Midbrain (tissue), 1 donor: ENCODE results near the gene ELOF1.
"Not testable (repeated sequence)": the region's sequence is repeated elsewhere in the genome, so short reads cannot be mapped to it uniquely, and the experiment has no call there.

Experiments
- DNase-seq: peaks from one replicate; lab custom pipeline; 2025; lab: John Stamatoyannopoulos, UW

ELOF1 gene

GRCh38 chr19:11558881-11559828 is at the start of gene ELOF1:
Gene ELOF1 (minus strand): TSS chr19:11559230. CDS start chr19:11554347, 4,883 bp downstream.
- DNase-seq, result peak; percentile 98

- DNase-seq, result no peak
These were observed 47.5 kb upstream of the ELOF1 start for GRCh38 chr19:11606484-11606883.

GRCh38 chr19:11599704-11600103 is 40.7 kb upstream of the ELOF1 start:
- not testable (repeated sequence) for DNase-seq

GRCh38 chr19:11598746-11599145 is 39.7 kb upstream of the ELOF1 start:
- DNase-seq, result no peak

- no peak for DNase-seq
These were observed 39.1 kb upstream of the ELOF1 start for GRCh38 chr19:11598103-11598483.

GRCh38 chr19:11597202-11598102 is 38.4 kb upstream of the ELOF1 start, which contains the start of gene ZNF627:
Gene ZNF627 (plus strand): TSS chr19:11597483. CDS start chr19:11597628, 145 bp downstream.
- DNase-seq, result peak; percentile 97

DNA sequence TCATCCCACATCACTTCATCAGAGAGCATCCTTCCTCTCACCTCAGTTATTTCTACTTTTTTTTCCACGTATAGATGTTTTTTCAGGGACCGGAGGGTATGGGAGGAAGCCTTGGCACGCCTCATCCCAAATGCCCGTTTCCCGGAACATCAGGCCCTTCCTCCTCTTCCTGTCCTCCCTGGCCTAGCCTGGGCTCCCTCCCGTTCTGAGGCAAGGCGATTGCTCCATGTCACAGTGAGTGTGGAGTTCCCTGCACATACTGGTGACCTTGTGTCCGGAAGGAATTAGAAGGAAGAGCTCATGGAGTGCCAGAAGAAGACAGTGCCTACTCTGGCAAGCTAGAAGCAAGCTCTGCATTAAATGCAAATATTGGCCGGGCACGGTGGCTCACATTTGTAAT is 37.1 kb upstream of the ELOF1 start:
- DNase-seq, result no peak

- no peak for DNase-seq
These were observed 35.1 kb upstream of the ELOF1 start for GRCh38 chr19:11594084-11594483.

GRCh38 chr19:11587975-11588631 is 29.1 kb upstream of the ELOF1 start:
- DNase-seq, result no peak

- DNase-seq, result peak; percentile 80
These were observed 28.4 kb upstream of the ELOF1 start for GRCh38 chr19:11587302-11587974.

- DNase-seq, result no peak
These were observed 27.3 kb upstream of the ELOF1 start for GRCh38 chr19:11586331-11586730.

- no peak for DNase-seq
These were observed 22.7 kb upstream of the ELOF1 start for GRCh38 chr19:11581740-11582139.

DNA sequence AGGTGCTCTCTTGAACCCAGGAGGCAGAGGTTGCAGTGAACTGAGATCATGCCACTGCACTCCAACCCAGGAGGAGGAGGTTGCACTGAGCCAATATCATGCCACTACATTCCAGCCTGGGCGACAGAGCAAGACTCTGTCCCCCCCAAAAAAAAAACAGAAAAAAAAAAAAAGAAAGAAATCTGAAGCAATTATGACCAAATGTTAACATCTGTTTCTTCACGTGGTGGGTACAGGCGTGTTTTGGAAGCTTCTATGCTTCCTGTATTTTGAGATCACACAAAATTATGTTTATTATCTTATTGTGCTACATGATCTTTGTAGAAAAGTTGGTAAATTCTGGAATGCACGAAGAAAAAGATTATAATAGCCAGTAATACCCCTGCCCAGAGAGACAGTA is 21.1 kb upstream of the ELOF1 start:
- no peak for DNase-seq

DNA sequence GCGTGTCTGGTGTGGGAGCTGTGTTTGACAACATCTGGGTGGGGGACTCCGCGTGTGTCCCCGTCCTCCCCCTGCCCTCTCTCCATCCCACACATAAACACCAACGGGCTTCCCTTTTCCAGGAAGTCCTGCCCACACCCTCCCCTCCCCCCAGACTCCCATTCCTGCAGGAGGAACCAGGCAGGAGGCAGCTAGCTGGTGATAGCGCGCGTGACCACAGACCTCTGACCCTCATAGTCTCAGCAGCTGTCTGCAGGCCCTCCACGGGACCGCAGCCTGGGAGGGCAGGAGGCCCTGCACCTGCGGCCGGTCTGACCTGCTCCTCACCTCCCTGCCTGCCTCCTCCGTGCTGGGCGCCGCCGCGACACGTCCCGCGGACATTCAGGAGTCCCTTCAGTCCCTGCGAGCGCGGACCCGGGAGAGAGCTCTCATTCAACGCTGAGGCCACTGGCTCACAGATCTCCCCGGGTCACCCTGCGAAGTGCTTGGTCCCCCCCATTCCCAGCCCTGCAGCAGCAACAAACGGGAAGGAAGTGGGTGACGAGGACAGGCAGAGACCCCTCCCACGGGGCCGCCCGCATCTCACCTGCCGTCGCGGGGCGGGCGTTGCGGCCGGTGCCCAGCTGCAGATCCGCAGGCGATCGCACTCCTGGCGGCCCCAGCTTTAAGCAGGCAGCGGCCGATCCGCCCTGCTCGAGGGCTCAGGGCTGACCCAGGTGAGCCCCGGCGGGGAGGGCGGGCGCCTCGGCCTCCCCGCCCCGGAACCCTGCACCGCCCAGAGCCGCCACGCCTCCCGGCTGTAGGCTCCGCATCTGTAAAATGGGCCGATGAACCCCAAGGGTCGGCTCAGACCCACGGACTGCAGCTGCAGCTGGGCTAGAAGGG is 19.5 kb upstream of the ELOF1 start:
- DNase-seq, result no peak

- DNase-seq, result no peak
These were observed 18.6 kb upstream of the ELOF1 start, which contains the start of gene ACP5 for GRCh38 chr19:11577451-11578257. Gene ACP5 (minus strand): TSS chr19:11577645. CDS start chr19:11577317, 328 bp downstream.

- no peak for DNase-seq
These were observed 17.2 kb upstream of the ELOF1 start for GRCh38 chr19:11576227-11576626.

GRCh38 chr19:11574689-11575088 is 15.7 kb upstream of the ELOF1 start:
- DNase-seq, result no peak

- not testable (repeated sequence) for DNase-seq
These were observed 14.7 kb upstream of the ELOF1 start for GRCh38 chr19:11573763-11574162.

DNA sequence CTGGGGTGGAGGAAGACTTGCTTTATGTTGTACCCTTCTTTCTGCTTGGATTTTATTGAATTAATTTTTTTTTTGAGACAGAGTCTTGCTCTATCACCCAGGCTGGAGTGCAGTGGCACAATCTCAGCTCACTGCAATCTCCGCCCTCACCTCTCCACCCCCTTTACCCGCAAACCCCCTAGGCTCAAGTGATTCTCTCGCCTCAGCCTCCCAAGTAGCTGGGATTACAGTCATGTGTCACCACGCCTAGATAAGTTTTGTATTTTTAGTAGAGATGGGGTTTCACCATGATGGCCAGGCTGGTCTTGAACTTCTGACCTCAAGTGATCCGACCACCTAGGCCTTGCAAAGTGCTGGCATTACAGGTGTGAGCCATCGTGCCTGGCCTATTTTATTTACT is 14.3 kb upstream of the ELOF1 start:
- not testable (repeated sequence) for DNase-seq
